GM19397 (cell line): ENCODE measurements around the gene CAMK2G.
A peak's percentile ranks its signal among the peaks of the same experiment; 100 is the strongest.

Experiments
- ATAC-seq: cut with Tn5 transposase; IDR thresholded peaks from one replicate; pipeline ENCODE4 v1.9.1; 2021; ENCODE audit warnings: mild to moderate bottlenecking, moderate library complexity; ENCODE audit not compliant: unreplicated experiment

CAMK2G gene

GRCh38 chr10:73780966-73781365, 93.4 kb downstream of the CAMK2G start:
- ATAC-seq: no peak

GRCh38 chr10:73780301-73780700, 94.1 kb downstream of the CAMK2G start:
- no peak for ATAC-seq

GRCh38 chr10:73779539-73780197, 94.7 kb downstream of the CAMK2G start:
- no peak for ATAC-seq

- no peak for ATAC-seq
Measured at GRCh38 chr10:73779018-73779417, 95.3 kb downstream of the CAMK2G start.

- no peak for ATAC-seq
Measured at GRCh38 chr10:73774637-73775036, 99.7 kb downstream of the CAMK2G start.

- ATAC-seq: no peak
Measured at GRCh38 chr10:73773152-73773879, 101.0 kb downstream of the CAMK2G start.

GRCh38 chr10:73772281-73773151, 101.8 kb downstream of the CAMK2G start:
- peak; percentile 70 for ATAC-seq

- ATAC-seq: peak; percentile 41
Measured at GRCh38 chr10:73771722-73772280, 102.6 kb downstream of the CAMK2G start.

- ATAC-seq: no peak
Measured at GRCh38 chr10:73769396-73769795, 105.0 kb downstream of the CAMK2G start.

- ATAC-seq: no peak
Measured at GRCh38 chr10:73768881-73769280, 105.5 kb downstream of the CAMK2G start.

- ATAC-seq: no peak
Measured at GRCh38 chr10:73765066-73765465, 109.3 kb downstream of the CAMK2G start.

GRCh38 chr10:73763343-73763742, 111.0 kb downstream of the CAMK2G start:
- ATAC-seq: no peak

GRCh38 chr10:73762915-73763314, 111.4 kb downstream of the CAMK2G start:
- no peak for ATAC-seq
